HG03571 (cell line): Measurements from ENCODE around the gene LRRC4B.
"Not testable (repeated sequence)": the region's sequence is repeated elsewhere in the genome, so short reads cannot be mapped to it uniquely, and the experiment has no call there.

ENCODE experiments used
- ATAC-seq: cut with Tn5 transposase; IDR thresholded peaks from one replicate; pipeline ENCODE4 v1.9.1; 2021; ENCODE audit not compliant: unreplicated experiment

Gene LRRC4B

GRCh38 chr19:50489461-50490011, 78.7 kb downstream of the LRRC4B start:
- ATAC-seq: no peak

- ATAC-seq: no peak
Observed at GRCh38 chr19:50488389-50489194, 79.6 kb downstream of the LRRC4B start.

GRCh38 chr19:50486823-50487515, 81.3 kb downstream of the LRRC4B start:
- ATAC-seq: no peak

- no peak for ATAC-seq
Observed at GRCh38 chr19:50485284-50485955, 82.8 kb downstream of the LRRC4B start.

GRCh38 chr19:50482916-50483315, 85.3 kb downstream of the LRRC4B start:
- no peak for ATAC-seq

- no peak for ATAC-seq
Observed at GRCh38 chr19:50482271-50482855, 85.9 kb downstream of the LRRC4B start.

- ATAC-seq: no peak
Observed at GRCh38 chr19:50481351-50482149, 86.7 kb downstream of the LRRC4B start.

GRCh38 chr19:50480281-50481111, 87.7 kb downstream of the LRRC4B start:
- ATAC-seq: no peak

- ATAC-seq: no peak
Observed at GRCh38 chr19:50479761-50480251, 88.4 kb downstream of the LRRC4B start.

- no peak for ATAC-seq
Observed at GRCh38 chr19:50478901-50479715, 89.1 kb downstream of the LRRC4B start.

GRCh38 chr19:50477751-50478515, 90.3 kb downstream of the LRRC4B start:
- no peak for ATAC-seq

- ATAC-seq: no peak
Observed at GRCh38 chr19:50476907-50477238, 91.4 kb downstream of the LRRC4B start.

GRCh38 chr19:50476224-50476906, 91.9 kb downstream of the LRRC4B start, which contains the start of the genes EMC10 and GARIN5A:
TSS of gene EMC10 (plus strand) at chr19:50476507. CDS start at chr19:50476545, 38 bp downstream.
TSS of gene GARIN5A (minus strand) at chr19:50476848. CDS start at chr19:50476388, 460 bp downstream.
- peak; percentile 78 for ATAC-seq

GRCh38 chr19:50475736-50476223, 92.5 kb downstream of the LRRC4B start:
- peak; percentile 5 for ATAC-seq

GRCh38 chr19:50475101-50475568, 93.1 kb downstream of the LRRC4B start:
- ATAC-seq: no peak

- ATAC-seq: not testable (repeated sequence)
Observed at GRCh38 chr19:50473336-50473735, 94.9 kb downstream of the LRRC4B start.

- no peak for ATAC-seq
Observed at GRCh38 chr19:50468818-50469217, 99.4 kb downstream of the LRRC4B start.
